Spleen (tissue), 7 donors: Measurements from ENCODE around the gene DDAH1.

Experiments used
- CTCF ChIP-seq, 11 experiments: fragments of 200-600 bp in 7 of 11; fragments of 450-650 bp in 4 of 11; sonication (generic) in 4 of 11; IDR thresholded peaks in 8 of 11; conservative IDR thresholded peaks in 3 of 11; 1 replicate in 7 of 11; 2 replicates in 4 of 11; pipeline versions ENCODE4 v1.4.0 to v1.8.0; 2016 to 2021; ENCODE audit warnings: antibody characterized with exemption in 11 of 11, inconsistent platforms in 4 of 11, mild to moderate bottlenecking in 1 of 11
- POLR2A ChIP-seq, 3 donors: fragments of 450-650 bp; IDR thresholded peaks; one replicate each; pipeline ENCODE4 v1.5.1; 2017; ENCODE audit warnings: antibody characterized with exemption in 3 of 3, mild to moderate bottlenecking in 1 of 3
- donor health status: DM: no; HTN: no; CAD: no; lungs with moderate emphysema.
- donor health status: DM: no; HTN: no; CAD: no.
- donor health status: DM: no; HTN: no; CAD: no.

- TF ChIP-seq POLR2A (IDR thresholded peaks at IDR 0.05), result no peak
- TF ChIP-seq CTCF (IDR thresholded peaks at IDR 0.05 in 8 of 11, conservative IDR thresholded peaks at IDR 0.05 in 3 of 11), result no peak
These were observed 103.2 kb downstream of the DDAH1 start for GRCh38 chr1:85361606-85362296.
